GM21786 (cell line): ENCODE results near the gene IRF4.

ENCODE experiments used
- ATAC-seq: cut with Tn5 transposase; IDR thresholded peaks from one replicate; pipeline ENCODE4 v1.9.1; 2021; ENCODE audit not compliant: unreplicated experiment

IRF4 gene

GRCh38 chr6:437037-437392 lies 45.5 kb downstream of the IRF4 start:
- no peak for ATAC-seq

GRCh38 chr6:438634-439170 lies 47.1 kb downstream of the IRF4 start:
- no peak for ATAC-seq

GRCh38 chr6:439641-440167 lies 48.2 kb downstream of the IRF4 start:
- ATAC-seq: no peak

- no peak for ATAC-seq
Measured at GRCh38 chr6:441126-441920, 49.8 kb downstream of the IRF4 start.

- no peak for ATAC-seq
Measured at GRCh38 chr6:443621-444159, 52.1 kb downstream of the IRF4 start.

- no peak for ATAC-seq
Measured at GRCh38 chr6:444653-445275, 53.2 kb downstream of the IRF4 start.

- no peak for ATAC-seq
Measured at GRCh38 chr6:445571-446417, 54.2 kb downstream of the IRF4 start.

GRCh38 chr6:446418-447366 lies 55.1 kb downstream of the IRF4 start:
- ATAC-seq: no peak

- ATAC-seq: no peak
Measured at GRCh38 chr6:447381-448165, 56.0 kb downstream of the IRF4 start.

- ATAC-seq: no peak
Measured at GRCh38 chr6:448296-449056, 56.9 kb downstream of the IRF4 start.

GRCh38 chr6:449057-449430 lies 57.5 kb downstream of the IRF4 start:
- ATAC-seq: no peak

GRCh38 chr6:449486-450419 lies 58.2 kb downstream of the IRF4 start:
- no peak for ATAC-seq

GRCh38 chr6:451336-451735 lies 59.8 kb downstream of the IRF4 start:
- no peak for ATAC-seq

- no peak for ATAC-seq
Measured at GRCh38 chr6:451847-452246, 60.3 kb downstream of the IRF4 start.

- no peak for ATAC-seq
Measured at GRCh38 chr6:452301-453067, 60.9 kb downstream of the IRF4 start.

- no peak for ATAC-seq
Measured at GRCh38 chr6:453152-453551, 61.6 kb downstream of the IRF4 start.
